PC-9 (cell line): Measurements from ENCODE around the gene KRT77. TPM values are rescaled to one million over a fixed set of nuclear protein-coding genes. Genes with fewer than 3 reads are reported as not detected.

Experiments
- BruUV-seq: library from RNA; stranded (reverse); fragments of 400-500 nt; replicated peaks from 2 replicates; lab custom pipeline; 2021; lab: Mats Ljungman, UMichigan
- CTCF ChIA-PET: fragments of 300-600 bp; sonication (Branson Sonifier 250); formaldehyde crosslinking; loops from one replicate; lab custom pipeline; 2022; ENCODE audit warnings: antibody characterized with exemption; lab: Charles Lee
- POLR2A ChIA-PET: fragments of 300-600 bp; sonication (Branson Sonifier 250); formaldehyde crosslinking; loops from one replicate; lab custom pipeline; 2022; ENCODE audit warnings: antibody characterized with exemption; ENCODE audit not compliant: unreplicated experiment; lab: Charles Lee
- DNase-seq, 2 experiments: peaks; one replicate each; pipeline versions ENCODE4 v3.0.0 to v3.0.0-alpha.2; 2015 to 2022; ENCODE audit warnings: mixed read lengths in 1 of 2
- H2AFZ ChIP-seq: fragments of 200-600 bp; sonication (generic); 2 replicates; pipeline ENCODE4 v1.8.1; 2017; ENCODE audit warnings: antibody characterized with exemption
- H3F3A ChIP-seq: fragments of 200-600 bp; sonication (generic); 2 replicates; pipeline ENCODE4 v1.8.1; 2017; ENCODE audit warnings: antibody characterized with exemption, mild to moderate bottlenecking, low read depth; ENCODE audit not compliant: insufficient read depth
- H3K27ac ChIP-seq: fragments of 200-600 bp; sonication (generic); 2 replicates; pipeline ENCODE4 v1.6.1; 2016; ENCODE audit warnings: mixed run types
- H3K27me3 ChIP-seq: fragments of 200-600 bp; sonication (generic); 2 replicates; pipeline ENCODE4 v1.6.1; 2016; ENCODE audit warnings: low read depth, mixed run types; ENCODE audit not compliant: insufficient read depth
- H3K36me3 ChIP-seq: fragments of 200-600 bp; sonication (generic); 2 replicates; pipeline ENCODE4 v1.6.1; 2016; ENCODE audit warnings: low read depth, mixed run types
- H3K4me1 ChIP-seq: fragments of 200-600 bp; sonication (generic); replicated peaks from 2 replicates; pipeline ENCODE4 v1.6.1; 2016; ENCODE audit warnings: mixed run types; ENCODE audit not compliant: insufficient read depth
- H3K4me2 ChIP-seq: fragments of 200-600 bp; sonication (generic); 2 replicates; pipeline ENCODE4 v1.6.1; 2017; ENCODE audit warnings: mixed run types
- H3K4me3 ChIP-seq: fragments of 200-600 bp; sonication (generic); 2 replicates; pipeline ENCODE4 v1.6.1; 2016; ENCODE audit warnings: mixed run types
- H3K79me2 ChIP-seq: fragments of 200-600 bp; sonication (generic); 2 replicates; pipeline ENCODE4 v1.6.1; 2017; ENCODE audit warnings: low read depth, mixed run types
- H3K9me2 ChIP-seq: fragments of 200-600 bp; sonication (generic); 2 replicates; pipeline ENCODE4 v1.8.1; 2017; ENCODE audit warnings: mild to moderate bottlenecking; ENCODE audit not compliant: insufficient read depth
- H3K9me3 ChIP-seq: fragments of 200-600 bp; sonication (generic); 2 replicates; pipeline ENCODE4 v1.8.1; 2016; ENCODE audit warnings: low read depth; ENCODE audit not compliant: insufficient read depth
- H4K20me1 ChIP-seq: fragments of 200-600 bp; sonication (generic); 2 replicates; pipeline ENCODE4 v1.8.1; 2017; ENCODE audit not compliant: insufficient read depth
- EZH2 ChIP-seq: fragments of 200-600 bp; sonication (generic); IDR thresholded peaks from 2 replicates; pipeline ENCODE4 v1.8.0; 2017; ENCODE audit warnings: antibody characterized with exemption, low read depth
- intact Hi-C: fragments of 100-400 bp; cut with micrococcal nuclease; formaldehyde crosslinking; loops from one replicate; pipeline ENCODE4 v1.10.0; 2022; ENCODE audit not compliant: unreplicated experiment
- total RNA-seq: library from RNA; stranded (reverse); gene quantifications from 2 replicates; pipeline ENCODE4 v1.2.3, GENCODE V29; 2021
- TF ChIP-seq, protein P1 (sequence below): fragments of 200-600 bp; sonication (generic); conservative IDR thresholded peaks from 2 replicates; pipeline ENCODE4 v1.6.1; 2017; ENCODE audit warnings: mixed run types, antibody characterized with exemption, mild to moderate bottlenecking, moderate library complexity

KRT77 gene
- total RNA-seq, 1 experiment from 2014 or later = not detected

DNA sequence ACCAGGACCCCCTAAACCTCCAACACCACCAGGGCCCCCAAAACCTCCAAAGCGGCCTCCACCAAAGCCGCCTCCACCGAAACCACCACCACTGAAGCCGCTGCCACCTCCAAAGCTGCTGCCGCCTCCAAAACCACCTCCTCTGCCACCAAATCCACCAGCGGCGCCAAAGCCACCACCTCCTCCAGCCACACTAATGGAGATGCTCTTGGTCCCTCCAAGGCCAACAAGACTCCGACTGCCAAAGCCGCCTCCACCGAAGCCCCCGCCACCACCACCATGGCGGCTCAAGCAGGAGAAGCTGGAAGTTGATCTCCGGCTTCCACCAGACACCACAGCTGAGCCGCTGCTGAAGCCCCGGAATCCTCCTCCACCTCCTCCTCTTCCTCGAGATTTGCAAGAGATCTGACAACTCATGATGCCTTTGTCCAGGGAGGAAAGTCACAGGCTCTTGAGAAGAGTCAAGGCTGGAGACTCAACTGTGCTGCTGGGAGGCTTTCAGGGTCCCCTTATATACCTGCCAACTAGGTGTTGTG, 51.5 kb downstream of the KRT77 start, which contains the start of gene KRT2:
Gene KRT2, minus strand, starts transcription at position 486 of the 536 bp plus-strand sequence. Its CDS starts 69 bp downstream, at position 417.
- Histone ChIP-seq H3K9me2 (no peaks in the 10 kb centered on the region), H2AFZ (no peak within 1 kb of the TSS), H3K27me3 (no peaks in the 10 kb centered on the region), H3K4me2 (no peak within 1 kb of the TSS), H3K4me1 (peaks cover 23% of the 10 kb centered on the region), H3K36me3 (no peaks in the 10 kb centered on the region), H4K20me1 (no peaks in the 10 kb centered on the region), H3K9me3 (no peaks in the 10 kb centered on the region), H3K4me3 (no peak within 1 kb of the TSS), H3F3A (peaks cover 19% of the 10 kb centered on the region; the same call in 1 of the 2 replicates), H3K27ac (no peak within 1 kb of the TSS), H3K79me2 (no peaks in the 10 kb centered on the region)
- no TSS peak for BruUV-seq
- ChIA-PET CTCF (no interaction called here), POLR2A (no interaction called here)
- no peak for DNase-seq
- intact Hi-C loops = no loop called here
- TF ChIP-seq, protein P1, sequence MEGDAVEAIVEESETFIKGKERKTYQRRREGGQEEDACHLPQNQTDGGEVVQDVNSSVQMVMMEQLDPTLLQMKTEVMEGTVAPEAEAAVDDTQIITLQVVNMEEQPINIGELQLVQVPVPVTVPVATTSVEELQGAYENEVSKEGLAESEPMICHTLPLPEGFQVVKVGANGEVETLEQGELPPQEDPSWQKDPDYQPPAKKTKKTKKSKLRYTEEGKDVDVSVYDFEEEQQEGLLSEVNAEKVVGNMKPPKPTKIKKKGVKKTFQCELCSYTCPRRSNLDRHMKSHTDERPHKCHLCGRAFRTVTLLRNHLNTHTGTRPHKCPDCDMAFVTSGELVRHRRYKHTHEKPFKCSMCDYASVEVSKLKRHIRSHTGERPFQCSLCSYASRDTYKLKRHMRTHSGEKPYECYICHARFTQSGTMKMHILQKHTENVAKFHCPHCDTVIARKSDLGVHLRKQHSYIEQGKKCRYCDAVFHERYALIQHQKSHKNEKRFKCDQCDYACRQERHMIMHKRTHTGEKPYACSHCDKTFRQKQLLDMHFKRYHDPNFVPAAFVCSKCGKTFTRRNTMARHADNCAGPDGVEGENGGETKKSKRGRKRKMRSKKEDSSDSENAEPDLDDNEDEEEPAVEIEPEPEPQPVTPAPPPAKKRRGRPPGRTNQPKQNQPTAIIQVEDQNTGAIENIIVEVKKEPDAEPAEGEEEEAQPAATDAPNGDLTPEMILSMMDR = no peak
- TF ChIP-seq EZH2 = no peak

DNA sequence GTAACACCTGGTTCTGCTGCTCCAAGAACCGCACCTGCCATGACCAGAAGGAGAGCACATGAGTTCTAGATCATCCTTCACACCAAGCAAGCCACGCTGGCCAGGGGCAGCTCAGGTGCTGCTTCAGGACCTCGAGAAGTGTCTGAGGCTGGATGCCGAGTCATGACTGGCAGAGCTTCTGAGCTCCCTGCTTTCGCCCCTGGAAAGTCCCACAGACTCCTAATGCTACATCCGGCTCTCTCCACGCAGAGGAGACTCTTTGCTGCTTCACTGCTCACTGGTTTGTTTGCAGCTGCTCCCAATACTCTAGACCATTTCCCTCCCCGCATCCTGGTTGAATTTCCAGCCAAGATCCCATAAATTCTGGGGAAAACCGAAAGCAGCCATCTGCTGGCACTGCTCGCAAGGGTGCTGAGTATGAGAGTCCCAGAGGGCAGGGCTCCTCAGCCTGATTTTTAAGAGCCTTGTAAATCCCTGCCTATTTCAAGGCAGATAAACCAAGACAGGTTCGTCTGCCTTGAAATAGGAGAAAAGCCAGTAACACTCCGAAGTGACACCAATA, 52.7 kb downstream of the KRT77 start:
- no peak for DNase-seq
- Histone ChIP-seq H3K4me1 (peaks cover 20% of the 10 kb centered on the region), H2AFZ (no peak overlapping the region), H3K36me3 (no peaks in the 10 kb centered on the region), H3K79me2 (no peaks in the 10 kb centered on the region), H3K9me2 (no peaks in the 10 kb centered on the region), H3K4me2 (no peak overlapping the region), H3K4me3 (no peak overlapping the region), H3F3A (peaks cover 12% of the 10 kb centered on the region; the same call in 1 of the 2 replicates), H3K9me3 (no peaks in the 10 kb centered on the region), H3K27ac (no peak overlapping the region), H4K20me1 (no peaks in the 10 kb centered on the region), H3K27me3 (no peaks in the 10 kb centered on the region)
- ChIA-PET POLR2A (no interaction called here), CTCF (no interaction called here)
- intact Hi-C loops = no loop called here
- BruUV-seq = no TSS peak
- TF ChIP-seq, protein P1 = no peak
- TF ChIP-seq EZH2 = no peak

GRCh38 chr12:52649066-52649465, 54.3 kb downstream of the KRT77 start:
- Histone ChIP-seq H3K79me2 (no peaks in the 10 kb centered on the region), H3K4me3 (no peak overlapping the region), H3K27me3 (no peaks in the 10 kb centered on the region), H3K4me2 (no peak overlapping the region), H3K9me2 (no peaks in the 10 kb centered on the region), H4K20me1 (no peaks in the 10 kb centered on the region), H2AFZ (no peak overlapping the region), H3K36me3 (no peaks in the 10 kb centered on the region), H3K27ac (no peak overlapping the region), H3F3A (no peaks in the 10 kb centered on the region), H3K9me3 (no peaks in the 10 kb centered on the region), H3K4me1 (peaks cover 11% of the 10 kb centered on the region; the same call in 1 of the 2 replicates)
- CTCF ChIA-PET = no interaction called here
- no peak for DNase-seq
- intact Hi-C loops = no loop called here
- POLR2A ChIA-PET = no interaction called here
- TF ChIP-seq, protein P1 = no peak
- no peak for TF ChIP-seq EZH2
- BruUV-seq = no TSS peak
